ENCODE measurements around the gene SPATA9.

GRCh38 chr5:95707055-95707454 lies 24.3 kb upstream of the SPATA9 start:
- no peak for TF ChIP-seq CTCF (IDR thresholded peaks at IDR 0.05)
- TF ChIP-seq POLR2A (IDR thresholded peaks at IDR 0.05), result no peak
- no peak for TF ChIP-seq POLR2AphosphoS5 (IDR thresholded peaks at IDR 0.05)
